Esophagus squamous epithelium (tissue), 4 donors: Measurements from ENCODE around the gene LYSMD3.

Experiments used
- CTCF ChIP-seq, 6 experiments: fragments of 450-650 bp in 4 of 6; fragments of 200-600 bp in 2 of 6; sonication (generic) in 2 of 6; IDR thresholded peaks; one replicate each; pipeline ENCODE4 v1.5.1; 2016 to 2019; ENCODE audit warnings: antibody characterized with exemption in 6 of 6, mild to moderate bottlenecking in 4 of 6, moderate library complexity in 4 of 6
- POLR2A ChIP-seq, 4 donors: fragments of 450-650 bp; IDR thresholded peaks; one replicate each; pipeline ENCODE4 v1.6.1; 2017; ENCODE audit warnings: antibody characterized with exemption in 4 of 4, mild to moderate bottlenecking in 4 of 4, moderate library complexity in 3 of 4

- TF ChIP-seq CTCF (IDR thresholded peaks at IDR 0.05), result no peak
- no peak for TF ChIP-seq POLR2A (IDR thresholded peaks at IDR 0.05)
Measured at GRCh38 chr5:90549729-90550275, 20.4 kb upstream of the LYSMD3 start.
